NCI-H345 treated with DMSO at 0.1 percent for 48 hours (cell line): ENCODE measurements around the gene OR5AS1.
"Not testable (repeated sequence)": the region's sequence is repeated elsewhere in the genome, so short reads cannot be mapped to it uniquely, and the experiment has no call there.

Experiments
- DNase-seq: peaks from one replicate; lab custom pipeline; 2025; ENCODE audit not compliant: unreplicated experiment; lab: John Stamatoyannopoulos, UW

The OR5AS1 gene

DNA sequence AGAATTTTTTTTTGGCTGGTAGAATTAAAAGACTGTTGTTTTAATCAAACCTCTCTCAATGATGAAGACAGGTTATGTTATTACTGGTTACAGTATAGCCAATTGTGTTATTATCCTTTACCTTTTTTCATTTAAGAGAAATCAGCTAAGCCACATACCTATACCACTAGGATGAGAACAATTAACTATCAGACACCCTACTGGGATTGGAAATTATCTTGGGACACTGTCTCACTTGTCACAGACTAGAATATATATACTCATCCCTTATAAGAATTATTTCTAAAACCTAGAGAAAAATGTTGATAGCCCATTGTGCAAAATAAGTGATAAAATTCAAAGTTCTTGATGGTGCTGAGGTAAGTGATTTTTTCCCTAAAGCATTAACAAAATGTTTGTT is at the start of gene OR5AS1:
Gene OR5AS1, plus strand, starts transcription at position 301 of the 400 bp plus-strand sequence. CDS start 2,765 bp downstream, outside the sequence.
- DNase-seq, result no peak

DNA sequence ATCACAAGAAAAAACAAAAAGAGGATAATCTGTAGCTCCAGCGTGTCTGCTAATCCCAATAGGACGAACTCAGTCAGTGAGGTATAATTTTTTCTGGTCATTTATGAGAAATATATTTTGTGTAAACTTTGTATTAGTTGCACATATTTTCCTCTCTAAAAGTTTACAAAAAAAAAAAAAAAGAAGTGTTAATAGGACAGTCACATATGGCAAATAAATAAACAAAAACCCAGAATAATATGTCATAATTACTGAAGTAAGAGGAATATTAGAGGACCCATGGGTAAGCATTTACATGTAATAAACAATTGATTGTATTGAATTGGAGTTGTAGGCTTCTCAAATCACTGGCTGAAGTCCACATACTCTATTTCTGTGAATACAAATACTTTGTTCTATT is 32.9 kb upstream of the OR5AS1 start, which contains the start of gene OR5F1:
Gene OR5F1, minus strand, starts transcription at position 101 of the 400 bp plus-strand sequence. Its CDS starts 0 bp downstream, at position 101.
- no peak for DNase-seq

DNA sequence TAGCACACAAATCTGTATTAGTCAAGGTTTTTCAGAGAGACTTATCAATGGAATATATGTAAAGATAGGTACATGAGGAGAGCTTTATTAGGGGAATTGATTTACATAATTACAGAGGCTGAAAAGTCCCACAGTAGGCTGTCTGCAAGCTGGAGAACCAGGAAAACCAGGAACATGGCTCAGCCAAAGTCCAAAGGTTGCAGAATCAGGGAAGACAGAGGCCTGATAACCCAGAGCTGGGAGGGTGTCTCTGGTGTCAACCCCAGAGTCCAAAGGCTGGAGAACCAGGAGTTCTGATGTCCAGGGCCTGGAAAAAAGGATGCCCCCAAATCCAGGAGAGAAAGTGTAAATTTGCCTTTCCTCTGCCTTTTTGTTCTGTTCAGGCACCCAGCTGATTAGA is 16.7 kb upstream of the OR5AS1 start:
- DNase-seq, result no peak

DNA sequence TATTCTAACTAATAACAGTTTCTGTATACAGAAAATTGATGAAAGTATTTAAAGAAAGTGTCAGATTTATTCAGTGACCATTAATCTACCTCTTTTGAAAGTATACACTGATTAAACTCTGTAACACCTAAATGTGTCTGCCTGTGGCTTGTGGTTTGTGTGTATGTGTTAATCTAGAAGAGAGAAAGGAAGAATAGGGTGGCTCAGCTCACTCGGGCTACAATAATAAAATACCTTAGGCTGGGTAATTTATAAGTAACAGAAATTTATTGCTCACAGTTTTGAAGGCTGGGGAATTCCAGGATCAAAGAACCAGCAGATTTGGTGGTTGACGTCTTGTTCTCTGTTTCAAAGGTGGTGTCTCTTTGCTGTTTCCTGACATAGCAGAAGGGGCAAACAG is 13.6 kb upstream of the OR5AS1 start:
- no peak for DNase-seq

DNA sequence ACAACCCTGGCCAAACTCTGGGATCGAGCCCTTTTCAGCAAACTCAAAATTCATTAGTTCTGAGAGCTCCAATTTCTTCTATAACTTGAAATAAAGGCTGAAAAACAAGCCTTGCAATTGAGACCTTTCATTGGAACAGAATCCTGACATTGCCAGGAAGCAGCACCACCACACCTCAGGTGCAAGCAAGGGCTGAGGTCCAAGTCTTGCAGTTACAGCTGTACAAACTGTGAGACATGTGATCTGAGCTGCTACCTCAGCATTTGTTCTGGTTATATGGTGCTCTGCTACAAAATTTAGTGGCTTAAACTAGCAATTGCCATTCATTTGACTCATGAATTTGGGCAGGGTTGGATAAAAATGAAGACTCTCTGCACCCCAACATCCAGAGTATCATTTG is 18.1 kb downstream of the OR5AS1 start:
- DNase-seq, result no peak

DNA sequence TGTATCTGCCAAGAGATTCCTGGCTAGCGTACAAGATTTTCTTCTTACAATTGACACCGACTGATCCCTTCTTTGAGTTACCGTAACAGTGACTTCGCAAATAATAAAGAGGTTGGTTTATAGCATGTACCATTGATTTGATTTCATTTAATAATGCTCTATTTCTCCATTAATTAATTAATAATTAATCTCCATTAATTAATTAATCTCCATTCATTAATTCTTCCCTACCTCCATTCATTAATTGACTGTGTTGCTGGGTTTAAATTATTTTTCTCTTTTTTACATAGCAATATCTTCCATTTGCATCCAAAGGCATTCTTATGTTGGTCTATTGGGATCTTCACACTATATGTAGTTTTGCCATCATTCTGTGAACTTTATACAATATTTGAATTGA is 21.0 kb downstream of the OR5AS1 start:
- DNase-seq, result no peak

DNA sequence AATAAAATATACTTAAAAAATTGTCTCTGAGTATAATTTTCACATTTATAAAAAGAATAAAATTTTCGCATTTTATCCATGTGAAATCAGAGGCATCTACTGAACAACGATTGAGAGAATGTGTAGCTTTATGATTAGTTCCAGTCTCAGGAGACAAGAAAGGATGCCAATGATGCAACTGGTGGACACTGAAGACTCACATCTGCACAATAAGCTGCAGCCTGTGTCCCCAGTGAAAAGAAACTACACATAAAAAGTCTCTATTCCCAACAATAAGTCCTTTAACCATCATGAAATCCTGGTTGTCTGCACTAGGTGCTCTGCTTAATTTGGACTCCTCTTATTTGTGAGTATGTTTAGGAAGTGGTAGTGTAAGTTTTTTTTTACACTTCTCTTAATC is 22.0 kb downstream of the OR5AS1 start:
- DNase-seq, result no peak

DNA sequence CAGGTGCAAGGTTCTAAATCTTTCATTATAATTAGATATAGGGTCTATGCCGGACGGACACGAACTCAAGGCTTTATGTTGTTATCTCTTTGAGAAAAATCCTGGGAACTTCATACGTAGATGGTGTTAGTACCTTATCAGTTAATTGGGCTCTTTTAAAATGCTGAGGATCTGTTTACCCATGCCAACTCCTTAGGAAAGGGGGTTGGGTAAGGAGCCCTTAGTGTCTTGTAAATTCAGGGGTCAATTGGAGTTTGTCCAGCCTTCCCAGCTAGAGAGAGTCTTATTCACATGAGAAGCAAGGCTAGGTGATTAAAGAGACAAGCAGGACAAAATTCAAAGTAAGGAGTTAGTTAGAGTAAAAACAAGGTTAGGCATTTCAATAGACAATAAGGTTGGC is 28.9 kb downstream of the OR5AS1 start:
- not testable (repeated sequence) for DNase-seq

DNA sequence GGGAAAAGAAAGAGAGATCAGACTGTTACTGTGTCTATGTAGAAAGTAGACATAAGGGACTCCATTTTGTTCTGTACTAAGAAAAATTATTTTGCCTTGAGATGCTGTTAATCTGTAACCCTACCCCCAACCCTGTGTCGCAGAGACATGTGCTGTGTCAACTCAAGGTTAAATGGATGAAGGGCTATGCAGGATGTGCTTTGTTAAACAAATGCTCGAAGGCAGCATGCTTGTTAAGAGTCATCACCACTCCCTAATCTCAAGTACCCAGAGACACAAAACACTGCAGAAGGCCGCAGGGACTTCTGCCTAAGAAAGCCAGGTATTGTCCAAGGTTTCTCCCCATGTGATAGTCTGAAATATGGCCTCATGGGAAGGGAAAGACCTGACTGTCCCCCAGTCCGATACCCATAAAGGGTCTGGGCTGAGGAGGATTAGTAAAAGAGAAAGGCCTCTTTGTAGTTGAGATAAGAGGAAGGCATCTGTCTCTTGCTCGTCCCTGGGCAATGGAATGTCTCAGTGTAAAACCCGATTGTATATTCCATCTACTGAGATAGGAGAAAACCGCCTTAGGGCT is 30.3 kb downstream of the OR5AS1 start:
- not testable (repeated sequence) for DNase-seq

DNA sequence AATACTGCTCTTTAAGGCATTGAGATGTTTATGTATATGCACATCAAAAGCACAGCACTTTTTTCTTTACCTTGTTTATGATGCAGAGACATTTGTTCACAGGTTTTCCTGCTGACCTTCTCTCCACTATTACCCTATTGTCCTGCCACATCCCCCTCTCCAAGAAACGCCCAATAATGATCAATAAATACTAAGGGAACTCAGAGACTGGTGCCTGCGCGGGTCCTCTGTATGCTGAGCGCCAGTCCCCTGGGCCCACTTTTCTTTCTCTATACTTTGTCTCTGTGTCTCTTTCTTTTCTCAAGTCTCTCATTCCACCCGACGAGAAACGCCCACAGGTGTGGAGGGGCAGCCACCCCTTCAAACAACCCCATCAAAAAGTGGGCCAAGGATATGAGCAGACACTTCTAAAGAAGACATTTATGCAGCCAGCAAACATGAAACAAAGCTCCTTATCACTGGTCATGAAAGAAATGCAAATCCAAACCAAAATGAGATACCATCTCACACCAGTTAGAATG is 30.9 kb downstream of the OR5AS1 start:
- DNase-seq, result not testable (repeated sequence)

DNA sequence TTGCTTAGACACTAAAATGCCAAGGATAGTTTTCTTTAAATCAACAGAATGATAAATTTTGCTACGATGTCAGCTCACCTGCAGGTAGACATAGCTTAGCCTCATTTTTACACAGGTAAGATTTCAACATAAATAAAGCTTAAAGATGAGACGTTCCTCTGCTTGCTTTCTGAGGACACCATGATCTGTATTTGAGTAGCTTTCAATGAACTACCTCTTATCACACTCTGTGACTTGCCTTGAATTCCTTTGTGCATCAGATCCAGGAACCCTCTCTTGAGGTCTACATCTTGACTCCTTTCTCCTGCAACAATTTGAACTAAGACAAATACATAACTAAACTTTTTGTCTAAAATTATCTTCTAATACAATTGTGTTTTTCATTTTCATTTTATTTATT is 39.5 kb downstream of the OR5AS1 start:
- DNase-seq, result no peak
